ENCODE measurements around the gene SIGMAR1. TPM values are rescaled to one million over a fixed set of nuclear protein-coding genes. Genes with fewer than 3 reads are reported as not detected.

Gene SIGMAR1
- total and polyA plus RNA-seq, 4 donors = 116 to 210 (median 178) TPM

GRCh38 chr9:34600908-34601307, 36.7 kb downstream of the SIGMAR1 start:
- WGBS = 54% methylated on average over 1 of the region's 1 CpG

More at GRCh38 chr9:34600908-34601307, 36.7 kb downstream of the SIGMAR1 start:
- TF ChIP-seq YY1 (IDR thresholded peaks at IDR 0.05) (no peak), SP1 (IDR thresholded peaks at IDR 0.05) (no peak), FOXA2 (IDR thresholded peaks at IDR 0.05) (no peak), ZBTB33 (IDR thresholded peaks at IDR 0.05) (no peak), GABPA (IDR thresholded peaks at IDR 0.05 in 1 of 2, conservative IDR thresholded peaks at IDR 0.05 in 1 of 2) (no peak), FOXA1 (IDR thresholded peaks at IDR 0.05) (no peak), RAD21 (IDR thresholded peaks at IDR 0.05) (no peak), NR2F2 (IDR thresholded peaks at IDR 0.05) (no peak), TAF1 (conservative IDR thresholded peaks at IDR 0.05) (no peak), HNF4A (conservative IDR thresholded peaks at IDR 0.05) (no peak), HNF4G (IDR thresholded peaks at IDR 0.05) (no peak), RXRA (IDR thresholded peaks at IDR 0.05) (no peak), JUND (IDR thresholded peaks at IDR 0.05) (no peak), EGR1 (IDR thresholded peaks at IDR 0.05; ENCODE audit: low read depth in 2 of 2) (no peak)
- TF ChIP-seq, protein P1, sequence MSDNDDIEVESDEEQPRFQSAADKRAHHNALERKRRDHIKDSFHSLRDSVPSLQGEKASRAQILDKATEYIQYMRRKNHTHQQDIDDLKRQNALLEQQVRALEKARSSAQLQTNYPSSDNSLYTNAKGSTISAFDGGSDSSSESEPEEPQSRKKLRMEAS (IDR thresholded peaks at IDR 0.05) = no peak
- TF ChIP-seq, protein P2, sequence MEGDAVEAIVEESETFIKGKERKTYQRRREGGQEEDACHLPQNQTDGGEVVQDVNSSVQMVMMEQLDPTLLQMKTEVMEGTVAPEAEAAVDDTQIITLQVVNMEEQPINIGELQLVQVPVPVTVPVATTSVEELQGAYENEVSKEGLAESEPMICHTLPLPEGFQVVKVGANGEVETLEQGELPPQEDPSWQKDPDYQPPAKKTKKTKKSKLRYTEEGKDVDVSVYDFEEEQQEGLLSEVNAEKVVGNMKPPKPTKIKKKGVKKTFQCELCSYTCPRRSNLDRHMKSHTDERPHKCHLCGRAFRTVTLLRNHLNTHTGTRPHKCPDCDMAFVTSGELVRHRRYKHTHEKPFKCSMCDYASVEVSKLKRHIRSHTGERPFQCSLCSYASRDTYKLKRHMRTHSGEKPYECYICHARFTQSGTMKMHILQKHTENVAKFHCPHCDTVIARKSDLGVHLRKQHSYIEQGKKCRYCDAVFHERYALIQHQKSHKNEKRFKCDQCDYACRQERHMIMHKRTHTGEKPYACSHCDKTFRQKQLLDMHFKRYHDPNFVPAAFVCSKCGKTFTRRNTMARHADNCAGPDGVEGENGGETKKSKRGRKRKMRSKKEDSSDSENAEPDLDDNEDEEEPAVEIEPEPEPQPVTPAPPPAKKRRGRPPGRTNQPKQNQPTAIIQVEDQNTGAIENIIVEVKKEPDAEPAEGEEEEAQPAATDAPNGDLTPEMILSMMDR (IDR thresholded peaks at IDR 0.05; ENCODE audit: low read depth, low read length, missing input control) = no peak
- TF ChIP-seq, protein P3, sequence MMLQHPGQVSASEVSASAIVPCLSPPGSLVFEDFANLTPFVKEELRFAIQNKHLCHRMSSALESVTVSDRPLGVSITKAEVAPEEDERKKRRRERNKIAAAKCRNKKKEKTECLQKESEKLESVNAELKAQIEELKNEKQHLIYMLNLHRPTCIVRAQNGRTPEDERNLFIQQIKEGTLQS (IDR thresholded peaks at IDR 0.05) = no peak
- TF ChIP-seq, protein P4, sequence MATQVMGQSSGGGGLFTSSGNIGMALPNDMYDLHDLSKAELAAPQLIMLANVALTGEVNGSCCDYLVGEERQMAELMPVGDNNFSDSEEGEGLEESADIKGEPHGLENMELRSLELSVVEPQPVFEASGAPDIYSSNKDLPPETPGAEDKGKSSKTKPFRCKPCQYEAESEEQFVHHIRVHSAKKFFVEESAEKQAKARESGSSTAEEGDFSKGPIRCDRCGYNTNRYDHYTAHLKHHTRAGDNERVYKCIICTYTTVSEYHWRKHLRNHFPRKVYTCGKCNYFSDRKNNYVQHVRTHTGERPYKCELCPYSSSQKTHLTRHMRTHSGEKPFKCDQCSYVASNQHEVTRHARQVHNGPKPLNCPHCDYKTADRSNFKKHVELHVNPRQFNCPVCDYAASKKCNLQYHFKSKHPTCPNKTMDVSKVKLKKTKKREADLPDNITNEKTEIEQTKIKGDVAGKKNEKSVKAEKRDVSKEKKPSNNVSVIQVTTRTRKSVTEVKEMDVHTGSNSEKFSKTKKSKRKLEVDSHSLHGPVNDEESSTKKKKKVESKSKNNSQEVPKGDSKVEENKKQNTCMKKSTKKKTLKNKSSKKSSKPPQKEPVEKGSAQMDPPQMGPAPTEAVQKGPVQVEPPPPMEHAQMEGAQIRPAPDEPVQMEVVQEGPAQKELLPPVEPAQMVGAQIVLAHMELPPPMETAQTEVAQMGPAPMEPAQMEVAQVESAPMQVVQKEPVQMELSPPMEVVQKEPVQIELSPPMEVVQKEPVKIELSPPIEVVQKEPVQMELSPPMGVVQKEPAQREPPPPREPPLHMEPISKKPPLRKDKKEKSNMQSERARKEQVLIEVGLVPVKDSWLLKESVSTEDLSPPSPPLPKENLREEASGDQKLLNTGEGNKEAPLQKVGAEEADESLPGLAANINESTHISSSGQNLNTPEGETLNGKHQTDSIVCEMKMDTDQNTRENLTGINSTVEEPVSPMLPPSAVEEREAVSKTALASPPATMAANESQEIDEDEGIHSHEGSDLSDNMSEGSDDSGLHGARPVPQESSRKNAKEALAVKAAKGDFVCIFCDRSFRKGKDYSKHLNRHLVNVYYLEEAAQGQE (IDR thresholded peaks at IDR 0.05) = no peak
- H3K27ac ChIP-seq (ENCODE audit: low read depth in 1 of 2, low read length in 2 of 2) = no peak overlapping the region
- peaks cover 0 to 2% (median under 1%) of the 10 kb centered on the region in 4 donors for H3K4me1 ChIP-seq (ENCODE audit: control insufficient read depth in 4 of 4, insufficient read depth in 4 of 4, low read length in 3 of 4)
- H3K4me3 ChIP-seq (ENCODE audit: low read depth in 1 of 3, low read length in 3 of 3) = no peak overlapping the region
- no peak for DNase-seq (ENCODE audit: low spot score)
- no peaks in the 10 kb centered on the region for H3K9me3 ChIP-seq (ENCODE audit: control insufficient read depth in 4 of 4, low read length in 3 of 4)
- H3K27me3 ChIP-seq (ENCODE audit: control insufficient read depth in 4 of 4, insufficient read depth in 4 of 4, low read length in 3 of 4) = no peaks in the 10 kb centered on the region
- no peaks in the 10 kb centered on the region for H3K36me3 ChIP-seq (ENCODE audit: control insufficient read depth in 4 of 4, insufficient read depth in 3 of 4, low read depth in 1 of 4, low read length in 3 of 4)
- no peak overlapping the region for H3K9ac ChIP-seq (ENCODE audit: low read depth in 1 of 2, low read length in 2 of 2)

All from liver (tissue), 9 donors.